Stimulated activated CD4-positive, alpha-beta T cell treated with anti-CD3 and anti-CD28 coated beads, Interleukin-4, amount 100 ng/mL, for 24 hours (primary cell): ENCODE data around the gene OSBPL8.

Experiments used
- DNase-seq: peaks from one replicate; pipeline ENCODE4 v3.0.0-alpha.2; 2020

OSBPL8 gene

GRCh38 chr12:76460807-76461206, 98.8 kb downstream of the OSBPL8 start:
- no peak for DNase-seq

GRCh38 chr12:76457818-76458217, 101.8 kb downstream of the OSBPL8 start:
- no peak for DNase-seq

GRCh38 chr12:76457010-76457409, 102.6 kb downstream of the OSBPL8 start:
- no peak for DNase-seq

- DNase-seq: peak; percentile 52
These were observed 103.8 kb downstream of the OSBPL8 start for GRCh38 chr12:76455582-76456345.

GRCh38 chr12:76451528-76451927, 108.0 kb downstream of the OSBPL8 start:
- DNase-seq: no peak

- DNase-seq: no peak
These were observed 108.9 kb downstream of the OSBPL8 start for GRCh38 chr12:76450690-76451089.

- DNase-seq: no peak
These were observed 109.6 kb downstream of the OSBPL8 start for GRCh38 chr12:76449993-76450392.

GRCh38 chr12:76449583-76449982, 110.0 kb downstream of the OSBPL8 start:
- no peak for DNase-seq

GRCh38 chr12:76449016-76449415, 110.6 kb downstream of the OSBPL8 start:
- DNase-seq: no peak

- no peak for DNase-seq
These were observed 113.5 kb downstream of the OSBPL8 start for GRCh38 chr12:76446090-76446489.

GRCh38 chr12:76445462-76445861, 114.1 kb downstream of the OSBPL8 start:
- DNase-seq: no peak

GRCh38 chr12:76444408-76444984, 115.1 kb downstream of the OSBPL8 start:
- no peak for DNase-seq

GRCh38 chr12:76441016-76441415, 118.6 kb downstream of the OSBPL8 start:
- DNase-seq: no peak

- no peak for DNase-seq
These were observed 126.8 kb downstream of the OSBPL8 start for GRCh38 chr12:76432733-76433132.

- DNase-seq: no peak
These were observed 131.5 kb downstream of the OSBPL8 start for GRCh38 chr12:76428117-76428516.

- DNase-seq: no peak
These were observed 133.4 kb downstream of the OSBPL8 start for GRCh38 chr12:76426160-76426559.

GRCh38 chr12:76424941-76425340, 134.6 kb downstream of the OSBPL8 start:
- DNase-seq: no peak

GRCh38 chr12:76422543-76423438, 136.8 kb downstream of the OSBPL8 start:
- DNase-seq: no peak

- no peak for DNase-seq
These were observed 137.4 kb downstream of the OSBPL8 start for GRCh38 chr12:76422154-76422542.

- DNase-seq: no peak
These were observed 138.5 kb downstream of the OSBPL8 start for GRCh38 chr12:76421046-76421445.

GRCh38 chr12:76420222-76420621, 139.3 kb downstream of the OSBPL8 start:
- no peak for DNase-seq

- DNase-seq: no peak
These were observed 142.5 kb downstream of the OSBPL8 start for GRCh38 chr12:76417116-76417515.

GRCh38 chr12:76413121-76413520, 146.4 kb downstream of the OSBPL8 start:
- no peak for DNase-seq

- no peak for DNase-seq
These were observed 148.8 kb downstream of the OSBPL8 start for GRCh38 chr12:76410781-76411180.
